Measurements from ENCODE around the gene MAP3K6.

Gene MAP3K6

GRCh38 chr1:27338751-27339150 lies 28.0 kb downstream of the MAP3K6 start:
- no peak for DNase-seq (ENCODE audit: low read depth in 3 of 3)

GRCh38 chr1:27336756-27337155 lies 30.0 kb downstream of the MAP3K6 start:
- DNase-seq (ENCODE audit: low read depth in 3 of 3), result no peak

GRCh38 chr1:27335506-27336422 lies 31.0 kb downstream of the MAP3K6 start:
- DNase-seq (ENCODE audit: low read depth in 3 of 3), result no peak

GRCh38 chr1:27333717-27334279 lies 33.0 kb downstream of the MAP3K6 start:
- no peak for DNase-seq (ENCODE audit: low read depth in 3 of 3)

GRCh38 chr1:27332536-27333281 lies 34.1 kb downstream of the MAP3K6 start:
- peak in 1 of 3 donors; percentile 43 for DNase-seq (ENCODE audit: low read depth in 3 of 3)

- DNase-seq (ENCODE audit: low read depth in 3 of 3), result no peak
Measured at GRCh38 chr1:27331922-27332321, 34.8 kb downstream of the MAP3K6 start.

- no peak for DNase-seq (ENCODE audit: low read depth in 3 of 3)
Measured at GRCh38 chr1:27331426-27331825, 35.3 kb downstream of the MAP3K6 start.

- no peak for DNase-seq (ENCODE audit: low read depth in 3 of 3)
Measured at GRCh38 chr1:27330786-27331185, 36.0 kb downstream of the MAP3K6 start.

- no peak for DNase-seq (ENCODE audit: low read depth in 3 of 3)
Measured at GRCh38 chr1:27327964-27328363, 38.8 kb downstream of the MAP3K6 start.

GRCh38 chr1:27325286-27325685 lies 41.5 kb downstream of the MAP3K6 start:
- DNase-seq (ENCODE audit: low read depth in 3 of 3), result no peak

- no peak for DNase-seq (ENCODE audit: low read depth in 3 of 3)
Measured at GRCh38 chr1:27322569-27323240, 44.1 kb downstream of the MAP3K6 start.

GRCh38 chr1:27321813-27322568 lies 44.8 kb downstream of the MAP3K6 start, which contains the start of gene TMEM222:
TSS of gene TMEM222 (plus strand) at chr1:27322163. CDS start at chr1:27322198, 35 bp downstream.
- DNase-seq (ENCODE audit: low read depth in 3 of 3), result peak; percentile 94 to 97 (median 95)

GRCh38 chr1:27318596-27318995 lies 48.2 kb downstream of the MAP3K6 start:
- DNase-seq (ENCODE audit: low read depth in 3 of 3), result no peak

- DNase-seq (ENCODE audit: low read depth in 3 of 3), result no peak
Measured at GRCh38 chr1:27318136-27318535, 48.6 kb downstream of the MAP3K6 start.

- DNase-seq (ENCODE audit: low read depth in 3 of 3), result no peak
Measured at GRCh38 chr1:27316860-27317259, 49.9 kb downstream of the MAP3K6 start.

- DNase-seq (ENCODE audit: low read depth in 3 of 3), result no peak
Measured at GRCh38 chr1:27314737-27315136, 52.0 kb downstream of the MAP3K6 start.

- no peak for DNase-seq (ENCODE audit: low read depth in 3 of 3)
Measured at GRCh38 chr1:27314169-27314568, 52.6 kb downstream of the MAP3K6 start.

GRCh38 chr1:27307874-27308598 lies 58.7 kb downstream of the MAP3K6 start:
- DNase-seq (ENCODE audit: low read depth in 3 of 3), result no peak

GRCh38 chr1:27306892-27307761 lies 59.6 kb downstream of the MAP3K6 start:
- no peak for DNase-seq (ENCODE audit: low read depth in 3 of 3)
